HL-60 (cell line): ENCODE results near the gene HMCN1.
"Not testable (repeated sequence)": the region's sequence is repeated elsewhere in the genome, so short reads cannot be mapped to it uniquely, and the experiment has no call there.

ENCODE experiments used
- GABPA ChIP-seq: IDR thresholded peaks from 2 replicates; pipeline ENCODE4 v1.6.1; 2012; ENCODE audit warnings: low read depth
- POLR2AphosphoS5 ChIP-seq: IDR thresholded peaks from 2 replicates; pipeline ENCODE4 v1.6.1; 2012; ENCODE audit warnings: low read depth
- TF ChIP-seq, protein P1 (sequence below): IDR thresholded peaks from one replicate; pipeline ENCODE4 v1.5.1; 2011; ENCODE audit warnings: low read length, control low read depth, inconsistent platforms; ENCODE audit not compliant: insufficient read depth

DNA sequence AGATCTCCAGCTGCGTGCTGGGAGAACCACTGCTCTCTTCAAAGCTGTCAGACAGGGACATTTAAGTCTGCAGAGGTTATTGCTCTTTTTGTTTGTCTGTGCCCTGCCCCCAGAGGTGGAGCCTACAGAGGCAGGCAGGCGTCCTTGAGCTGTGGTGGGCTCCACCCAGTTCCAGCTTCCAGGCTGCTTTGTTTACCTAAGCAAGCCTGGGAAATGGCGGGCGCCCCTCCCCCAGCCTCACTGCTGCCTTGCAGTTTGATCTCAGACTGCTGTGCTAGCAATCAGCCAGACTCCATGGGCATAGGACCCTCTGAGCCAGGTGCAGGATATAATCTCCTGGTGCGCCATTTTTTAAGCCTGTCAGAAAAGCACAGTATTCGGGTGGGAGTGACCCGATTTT, 428.7 kb downstream of the HMCN1 start:
- TF ChIP-seq, protein P1, sequence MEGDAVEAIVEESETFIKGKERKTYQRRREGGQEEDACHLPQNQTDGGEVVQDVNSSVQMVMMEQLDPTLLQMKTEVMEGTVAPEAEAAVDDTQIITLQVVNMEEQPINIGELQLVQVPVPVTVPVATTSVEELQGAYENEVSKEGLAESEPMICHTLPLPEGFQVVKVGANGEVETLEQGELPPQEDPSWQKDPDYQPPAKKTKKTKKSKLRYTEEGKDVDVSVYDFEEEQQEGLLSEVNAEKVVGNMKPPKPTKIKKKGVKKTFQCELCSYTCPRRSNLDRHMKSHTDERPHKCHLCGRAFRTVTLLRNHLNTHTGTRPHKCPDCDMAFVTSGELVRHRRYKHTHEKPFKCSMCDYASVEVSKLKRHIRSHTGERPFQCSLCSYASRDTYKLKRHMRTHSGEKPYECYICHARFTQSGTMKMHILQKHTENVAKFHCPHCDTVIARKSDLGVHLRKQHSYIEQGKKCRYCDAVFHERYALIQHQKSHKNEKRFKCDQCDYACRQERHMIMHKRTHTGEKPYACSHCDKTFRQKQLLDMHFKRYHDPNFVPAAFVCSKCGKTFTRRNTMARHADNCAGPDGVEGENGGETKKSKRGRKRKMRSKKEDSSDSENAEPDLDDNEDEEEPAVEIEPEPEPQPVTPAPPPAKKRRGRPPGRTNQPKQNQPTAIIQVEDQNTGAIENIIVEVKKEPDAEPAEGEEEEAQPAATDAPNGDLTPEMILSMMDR: not testable (repeated sequence)
- not testable (repeated sequence) for TF ChIP-seq GABPA, POLR2AphosphoS5
